Measurements from ENCODE around the gene USP28. TPM values are rescaled to one million over a fixed set of nuclear protein-coding genes. Genes with fewer than 3 reads are reported as not detected.
"Not testable (repeated sequence)": the region's sequence is repeated elsewhere in the genome, so short reads cannot be mapped to it uniquely, and the experiment has no call there.

The USP28 gene
- total RNA-seq, 4 donors from 2014 or later = 5.3 to 43.3 (median 22.4) TPM

DNA sequence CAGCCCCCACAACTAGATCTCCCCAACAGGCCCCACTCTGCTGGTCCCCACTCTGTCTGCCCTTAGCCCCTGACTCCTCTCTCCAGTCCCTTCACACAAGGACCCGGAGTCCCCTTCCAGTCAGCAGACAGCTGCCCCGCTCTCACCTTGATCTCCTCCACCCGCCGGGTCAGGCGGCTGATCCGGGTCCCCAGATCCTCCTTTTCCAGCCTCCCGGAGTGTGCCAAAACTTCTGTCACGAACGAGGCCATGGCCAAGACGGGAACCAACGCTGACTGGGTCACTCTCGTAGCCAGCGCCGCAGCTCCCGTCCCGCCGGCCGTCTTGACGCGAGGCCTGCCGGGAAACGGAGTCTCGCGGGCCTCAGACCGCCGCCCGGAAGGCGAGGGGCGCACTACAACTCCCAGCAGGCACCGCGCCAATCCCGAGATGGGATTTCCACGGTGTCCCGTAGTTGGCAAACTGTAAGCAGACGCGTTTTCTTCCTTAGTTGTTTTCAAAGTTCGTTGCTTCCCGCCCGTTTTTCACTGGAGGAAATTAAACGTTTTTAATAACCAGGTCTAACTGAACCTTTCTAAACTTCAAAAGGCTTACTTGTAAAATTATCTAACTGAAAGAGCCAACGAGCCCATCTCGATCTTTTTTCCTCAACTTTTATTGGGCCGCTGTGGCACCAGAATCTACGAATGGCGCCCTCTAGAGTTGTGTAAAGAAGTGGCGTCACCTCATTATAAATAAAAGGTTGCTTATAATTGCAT is 101.8 kb downstream of the USP28 start, which contains the start of gene ZW10:
Gene ZW10 (minus strand): TSS at position 277 of the 758 bp plus-strand sequence. CDS start 26 bp downstream, at position 251.
- Histone ChIP-seq H3K36me3 (no peaks in the 10 kb centered on the region), H3K9me3 (no peaks in the 10 kb centered on the region), H3K4me3 (peak within 1 kb of the TSS; percentile 79 to 88), H3K27me3 (no peaks in the 10 kb centered on the region), H3K4me1 (no peaks in the 10 kb centered on the region), H3K27ac (peak within 1 kb of the TSS; percentile 79 to 93)
- intact Hi-C loops (cut with DNase I; ENCODE audit: low total_unique reads) = no loop called here
- peak; percentile 96 to 97 for DNase-seq
- peak; percentile 20 to 42 for TF ChIP-seq POLR2A (IDR thresholded peaks at IDR 0.05)
- TF ChIP-seq, protein P1, sequence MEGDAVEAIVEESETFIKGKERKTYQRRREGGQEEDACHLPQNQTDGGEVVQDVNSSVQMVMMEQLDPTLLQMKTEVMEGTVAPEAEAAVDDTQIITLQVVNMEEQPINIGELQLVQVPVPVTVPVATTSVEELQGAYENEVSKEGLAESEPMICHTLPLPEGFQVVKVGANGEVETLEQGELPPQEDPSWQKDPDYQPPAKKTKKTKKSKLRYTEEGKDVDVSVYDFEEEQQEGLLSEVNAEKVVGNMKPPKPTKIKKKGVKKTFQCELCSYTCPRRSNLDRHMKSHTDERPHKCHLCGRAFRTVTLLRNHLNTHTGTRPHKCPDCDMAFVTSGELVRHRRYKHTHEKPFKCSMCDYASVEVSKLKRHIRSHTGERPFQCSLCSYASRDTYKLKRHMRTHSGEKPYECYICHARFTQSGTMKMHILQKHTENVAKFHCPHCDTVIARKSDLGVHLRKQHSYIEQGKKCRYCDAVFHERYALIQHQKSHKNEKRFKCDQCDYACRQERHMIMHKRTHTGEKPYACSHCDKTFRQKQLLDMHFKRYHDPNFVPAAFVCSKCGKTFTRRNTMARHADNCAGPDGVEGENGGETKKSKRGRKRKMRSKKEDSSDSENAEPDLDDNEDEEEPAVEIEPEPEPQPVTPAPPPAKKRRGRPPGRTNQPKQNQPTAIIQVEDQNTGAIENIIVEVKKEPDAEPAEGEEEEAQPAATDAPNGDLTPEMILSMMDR (IDR thresholded peaks at IDR 0.05) = peak; percentile 60 to 82 (median 77)

DNA sequence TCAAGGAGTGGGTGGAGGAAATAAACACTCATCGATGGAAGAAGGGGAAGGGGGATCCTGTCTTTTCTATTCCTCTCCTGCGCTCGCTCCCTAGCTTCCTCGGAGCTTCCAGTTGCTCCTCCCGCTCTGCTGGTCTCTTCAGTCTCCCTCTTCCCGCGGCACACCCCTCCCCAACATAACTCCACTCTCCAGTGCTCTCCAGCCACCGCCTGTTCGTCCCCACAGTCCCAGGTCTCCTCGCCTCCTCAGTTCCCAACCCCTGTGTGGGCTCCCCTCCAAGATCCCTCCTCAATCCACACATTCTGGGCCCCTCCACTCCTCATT is 102.3 kb downstream of the USP28 start:
- no peak for DNase-seq
- H3K36me3 ChIP-seq = no peaks in the 10 kb centered on the region
- TF ChIP-seq, protein P1 (IDR thresholded peaks at IDR 0.05) = no peak
- no peak for TF ChIP-seq POLR2A (IDR thresholded peaks at IDR 0.05)
- H3K9me3 ChIP-seq = no peaks in the 10 kb centered on the region
- peak overlapping the region; percentile 79 to 88 for H3K4me3 ChIP-seq
- H3K27me3 ChIP-seq = no peaks in the 10 kb centered on the region
- H3K4me1 ChIP-seq = no peaks in the 10 kb centered on the region
- intact Hi-C loops (cut with DNase I; ENCODE audit: low total_unique reads) = no loop called here
- H3K27ac ChIP-seq = peak overlapping the region; percentile 79 to 93

DNA sequence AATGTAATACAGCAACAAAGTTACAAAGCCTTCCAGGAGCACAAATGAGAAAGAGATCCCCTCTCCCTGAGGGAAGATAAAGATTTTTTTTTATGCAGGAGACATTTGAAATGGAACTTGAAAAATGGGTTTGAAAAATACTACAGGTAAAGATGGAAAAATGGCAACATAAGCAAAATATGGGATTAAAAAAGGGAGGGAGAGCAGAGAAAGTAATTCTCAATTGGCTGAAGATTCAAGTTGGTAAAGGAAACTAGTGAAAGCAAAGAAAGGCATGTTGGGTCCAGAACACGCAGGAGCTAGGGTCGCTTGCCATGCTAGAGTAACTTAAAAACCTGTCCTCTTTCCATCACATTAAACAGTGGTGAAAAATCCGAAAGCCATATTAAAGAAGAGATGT is 103.4 kb downstream of the USP28 start:
- no peaks in the 10 kb centered on the region for H3K36me3 ChIP-seq
- DNase-seq = no peak
- H3K27me3 ChIP-seq = no peaks in the 10 kb centered on the region
- intact Hi-C loops (cut with DNase I; ENCODE audit: low total_unique reads) = no loop called here
- no peak overlapping the region for H3K27ac ChIP-seq
- TF ChIP-seq, protein P1 (IDR thresholded peaks at IDR 0.05) = no peak
- TF ChIP-seq POLR2A (IDR thresholded peaks at IDR 0.05) = no peak
- H3K9me3 ChIP-seq = no peaks in the 10 kb centered on the region
- H3K4me3 ChIP-seq = no peak overlapping the region
- H3K4me1 ChIP-seq = no peaks in the 10 kb centered on the region

DNA sequence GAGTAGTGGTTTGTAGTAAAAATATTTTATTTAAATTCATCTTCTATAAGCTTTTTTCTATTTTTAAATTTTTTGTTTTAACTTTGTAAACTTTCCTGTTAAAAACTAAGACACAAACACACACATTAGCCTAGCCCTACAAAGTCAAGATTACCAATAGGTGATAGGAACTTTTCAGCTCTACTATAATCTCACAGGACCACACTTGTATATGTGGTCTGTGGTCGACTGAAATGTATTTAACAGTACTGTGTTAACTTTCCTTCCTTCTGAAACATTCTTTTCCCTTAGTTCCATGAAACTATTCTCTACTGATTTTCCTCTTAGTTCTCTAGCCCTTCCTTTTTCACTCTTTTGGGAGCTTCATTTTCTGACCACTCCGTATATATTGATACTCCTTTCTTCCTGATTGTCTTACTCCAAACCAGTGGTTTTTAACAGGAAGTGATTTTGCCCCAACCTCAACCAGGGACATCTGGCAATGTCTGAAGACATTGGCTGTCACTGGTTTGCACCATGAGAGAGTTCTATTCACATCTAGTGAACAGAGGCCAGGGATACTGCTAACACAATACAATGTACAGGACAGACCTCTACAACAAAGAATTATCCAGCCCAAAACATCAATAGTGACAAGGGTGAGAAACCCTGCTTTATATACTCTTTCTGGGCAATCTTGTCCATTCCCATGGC is 110.7 kb downstream of the USP28 start:
- no peak for DNase-seq
- intact Hi-C loops (cut with DNase I; ENCODE audit: low total_unique reads) = no loop called here
- Histone ChIP-seq H3K4me3 (no peak overlapping the region), H3K27ac (no peak overlapping the region), H3K4me1 (no peaks in the 10 kb centered on the region), H3K36me3 (no peaks in the 10 kb centered on the region), H3K9me3 (no peaks in the 10 kb centered on the region), H3K27me3 (no peaks in the 10 kb centered on the region)
- TF ChIP-seq POLR2A (IDR thresholded peaks at IDR 0.05) = no peak
- TF ChIP-seq, protein P1 (IDR thresholded peaks at IDR 0.05) = no peak

DNA sequence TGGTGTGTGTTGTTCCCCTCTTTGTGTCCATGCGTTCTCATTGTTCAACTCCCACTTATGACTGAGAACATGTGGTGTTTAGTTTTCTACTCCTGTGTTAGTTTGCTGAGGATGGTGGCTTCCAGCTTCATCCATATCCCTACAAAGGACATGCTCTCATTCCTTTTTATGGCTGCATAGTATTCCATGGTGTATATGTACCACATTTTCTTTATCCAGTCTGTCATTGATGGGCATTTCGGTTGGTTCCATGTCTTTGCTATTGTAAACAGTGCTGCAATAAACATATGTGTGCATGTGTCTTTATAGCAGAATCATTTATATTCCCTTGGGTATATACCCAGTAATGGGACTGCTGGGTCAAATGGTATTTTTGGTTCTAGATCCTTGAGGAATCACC is 112.3 kb downstream of the USP28 start:
- H3K27me3 ChIP-seq; H3K27ac ChIP-seq; H3K9me3 ChIP-seq; DNase-seq; H3K36me3 ChIP-seq; H3K4me3 ChIP-seq; intact Hi-C loops (cut with DNase I; ENCODE audit: low total_unique reads); H3K4me1 ChIP-seq: not testable (repeated sequence)
